Osteoblast (primary cell): ENCODE data around the gene CEP131. TPM values are rescaled to one million over a fixed set of nuclear protein-coding genes. Genes with fewer than 3 reads are reported as not detected.
A peak's percentile ranks its signal among the peaks of the same experiment; 100 is the strongest.

Source experiments
- DNase-seq: peaks from one replicate; pipeline ENCODE4 v3.0.0; 2011; ENCODE audit warnings: low spot score, mixed read lengths; ENCODE audit not compliant: insufficient read length; ENCODE audit errors: missing footprints
- H2AFZ ChIP-seq: 2 replicates; pipeline ENCODE4 v1.6.0; 2011; ENCODE audit warnings: mild to moderate bottlenecking, low read length
- H3K27ac ChIP-seq: 2 replicates; pipeline ENCODE4 v1.5.1; 2011; ENCODE audit warnings: mild to moderate bottlenecking, low read depth, low read length, moderate library complexity
- H3K27me3 ChIP-seq: 2 replicates; pipeline ENCODE4 v1.6.0; 2012; ENCODE audit warnings: mild to moderate bottlenecking, control low read depth, inconsistent platforms, low read length, moderate library complexity; ENCODE audit not compliant: insufficient read depth
- H3K36me3 ChIP-seq: 2 replicates; pipeline ENCODE4 v1.5.1; 2011; ENCODE audit warnings: mild to moderate bottlenecking, low read length, control low read depth, moderate library complexity; ENCODE audit not compliant: insufficient read depth
- H3K4me1 ChIP-seq: 2 replicates; pipeline ENCODE4 v1.5.1; 2011; ENCODE audit warnings: mild to moderate bottlenecking, low read length, control low read depth, moderate library complexity; ENCODE audit not compliant: insufficient read depth
- H3K4me2 ChIP-seq: 2 replicates; pipeline ENCODE4 v1.6.0; 2011; ENCODE audit warnings: mild to moderate bottlenecking, low read length; ENCODE audit not compliant: insufficient read depth
- H3K4me3 ChIP-seq: fragments of 200-600 bp; sonication (generic); 3 replicates; pipeline ENCODE4 v1.5.1; 2012; ENCODE audit warnings: mild to moderate bottlenecking, low read length, inconsistent platforms; ENCODE audit not compliant: insufficient read depth
- H3K79me2 ChIP-seq: 2 replicates; pipeline ENCODE4 v1.6.0; 2012; ENCODE audit warnings: mild to moderate bottlenecking, low read length, control low read depth, inconsistent platforms; ENCODE audit not compliant: insufficient read depth
- H3K9me3 ChIP-seq: 2 replicates; pipeline ENCODE4 v1.5.1; 2011; ENCODE audit warnings: low read depth, low read length, control low read depth
- H4K20me1 ChIP-seq: 2 replicates; pipeline ENCODE4 v1.6.0; 2012; ENCODE audit warnings: mild to moderate bottlenecking, low read length, control low read depth; ENCODE audit not compliant: insufficient read depth
- total RNA-seq: library from RNA; depleted of rRNA; stranded (reverse); fragments of >200 nt; gene quantifications from 2 replicates; pipeline ENCODE4 v1.2.3, GENCODE V29; 2012
- TF ChIP-seq, protein P1 (sequence below): IDR thresholded peaks from 2 replicates; pipeline ENCODE4 v1.5.1; 2011; ENCODE audit warnings: mild to moderate bottlenecking, low read depth, low read length, moderate library complexity; ENCODE audit errors: extremely low read depth

CEP131 gene
- total RNA-seq, 1 donor, result 8.7 TPM

GRCh38 chr17:81160747-81161453, 61.9 kb downstream of the CEP131 start:
- H4K20me1 ChIP-seq, result no peaks in the 10 kb centered on the region
- peaks cover 19% of the 10 kb centered on the region for H3K27me3 ChIP-seq
- H3K36me3 ChIP-seq, result no peaks in the 10 kb centered on the region
- H2AFZ ChIP-seq, result no peak overlapping the region
- H3K79me2 ChIP-seq, result no peaks in the 10 kb centered on the region
- DNase-seq, result no peak
- TF ChIP-seq, protein P1, sequence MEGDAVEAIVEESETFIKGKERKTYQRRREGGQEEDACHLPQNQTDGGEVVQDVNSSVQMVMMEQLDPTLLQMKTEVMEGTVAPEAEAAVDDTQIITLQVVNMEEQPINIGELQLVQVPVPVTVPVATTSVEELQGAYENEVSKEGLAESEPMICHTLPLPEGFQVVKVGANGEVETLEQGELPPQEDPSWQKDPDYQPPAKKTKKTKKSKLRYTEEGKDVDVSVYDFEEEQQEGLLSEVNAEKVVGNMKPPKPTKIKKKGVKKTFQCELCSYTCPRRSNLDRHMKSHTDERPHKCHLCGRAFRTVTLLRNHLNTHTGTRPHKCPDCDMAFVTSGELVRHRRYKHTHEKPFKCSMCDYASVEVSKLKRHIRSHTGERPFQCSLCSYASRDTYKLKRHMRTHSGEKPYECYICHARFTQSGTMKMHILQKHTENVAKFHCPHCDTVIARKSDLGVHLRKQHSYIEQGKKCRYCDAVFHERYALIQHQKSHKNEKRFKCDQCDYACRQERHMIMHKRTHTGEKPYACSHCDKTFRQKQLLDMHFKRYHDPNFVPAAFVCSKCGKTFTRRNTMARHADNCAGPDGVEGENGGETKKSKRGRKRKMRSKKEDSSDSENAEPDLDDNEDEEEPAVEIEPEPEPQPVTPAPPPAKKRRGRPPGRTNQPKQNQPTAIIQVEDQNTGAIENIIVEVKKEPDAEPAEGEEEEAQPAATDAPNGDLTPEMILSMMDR, result no peak
- no peaks in the 10 kb centered on the region for H3K4me1 ChIP-seq
- no peak overlapping the region for H3K27ac ChIP-seq
- no peaks in the 10 kb centered on the region for H3K9me3 ChIP-seq
- no peak overlapping the region for H3K4me3 ChIP-seq
- no peak overlapping the region for H3K4me2 ChIP-seq

- TF ChIP-seq, protein P1, result no peak
- H3K9me3 ChIP-seq, result no peaks in the 10 kb centered on the region
- H4K20me1 ChIP-seq, result no peaks in the 10 kb centered on the region
- H3K4me1 ChIP-seq, result no peaks in the 10 kb centered on the region
- no peak overlapping the region for H2AFZ ChIP-seq
- DNase-seq, result peak; percentile 94
- peaks cover 14% of the 10 kb centered on the region for H3K27me3 ChIP-seq
- no peak overlapping the region for H3K27ac ChIP-seq
- H3K36me3 ChIP-seq, result no peaks in the 10 kb centered on the region
- no peak overlapping the region for H3K4me3 ChIP-seq
- H3K4me2 ChIP-seq, result no peak overlapping the region
- H3K79me2 ChIP-seq, result no peaks in the 10 kb centered on the region
Measured at GRCh38 chr17:81160306-81160705, 62.5 kb downstream of the CEP131 start.

GRCh38 chr17:81159611-81160265, 63.0 kb downstream of the CEP131 start:
- no peak for DNase-seq
- H2AFZ ChIP-seq, result no peak overlapping the region

More at GRCh38 chr17:81159611-81160265, 63.0 kb downstream of the CEP131 start:
- Histone ChIP-seq H3K4me3 (no peak overlapping the region), H3K4me1 (no peaks in the 10 kb centered on the region), H3K36me3 (no peaks in the 10 kb centered on the region), H3K27me3 (peaks cover 9% of the 10 kb centered on the region), H3K4me2 (no peak overlapping the region), H3K9me3 (no peaks in the 10 kb centered on the region), H3K27ac (no peak overlapping the region), H4K20me1 (no peaks in the 10 kb centered on the region), H3K79me2 (no peaks in the 10 kb centered on the region)
- TF ChIP-seq, protein P1, result no peak
